Mesenchymal stem cell (in vitro differentiated cells and primary cell): ENCODE results near the gene ANO4.

Experiments
- DNase-seq: peaks from one replicate; pipeline ENCODE4 v3.0.0-alpha.2; 2013
- H2AFZ ChIP-seq: one replicate; pipeline ENCODE4 v1.6.1; 2013; ENCODE audit warnings: low read depth, mild to moderate bottlenecking, control low read depth, inconsistent platforms, low read length, moderate library complexity
- H2AK5ac ChIP-seq: 2 replicates; pipeline ENCODE4 v1.6.1; 2013; ENCODE audit warnings: low read length, moderate library complexity, mild to moderate bottlenecking, inconsistent platforms; ENCODE audit not compliant: severe bottlenecking
- H2BK120ac ChIP-seq: one replicate; pipeline ENCODE4 v1.6.1; 2013; ENCODE audit warnings: low read depth, mild to moderate bottlenecking, inconsistent platforms, low read length, moderate library complexity
- H2BK12ac ChIP-seq, 2 experiments: one replicate each; pipeline ENCODE4 v1.6.1; 2013; ENCODE audit warnings: inconsistent platforms in 2 of 2, low read length in 2 of 2, mild to moderate bottlenecking in 2 of 2, moderate library complexity in 2 of 2, control low read depth in 1 of 2
- H2BK15ac ChIP-seq: one replicate; pipeline ENCODE4 v1.6.1; 2013; ENCODE audit warnings: mild to moderate bottlenecking, low read depth, inconsistent platforms; ENCODE audit not compliant: poor library complexity, severe bottlenecking
- H2BK5ac ChIP-seq: 2 replicates; pipeline ENCODE4 v1.6.1; 2013; ENCODE audit warnings: low read depth, mild to moderate bottlenecking, low read length, control low read depth, inconsistent platforms; ENCODE audit not compliant: poor library complexity, severe bottlenecking
- H3K14ac ChIP-seq, 2 experiments: one replicate each; pipeline ENCODE4 v1.6.1; 2013; ENCODE audit warnings: inconsistent platforms in 2 of 2, low read length in 2 of 2, control low read depth in 1 of 2, mild to moderate bottlenecking in 1 of 2, moderate library complexity in 1 of 2
- H3K18ac ChIP-seq, 2 experiments: one replicate each; pipeline ENCODE4 v1.6.1; 2013; ENCODE audit warnings: inconsistent platforms in 2 of 2, low read length in 2 of 2, control low read depth in 1 of 2, low read depth in 1 of 2, mild to moderate bottlenecking in 1 of 2
- H3K23ac ChIP-seq, 2 experiments: one replicate each; pipeline ENCODE4 v1.6.1; 2013; ENCODE audit warnings: inconsistent platforms in 2 of 2, low read length in 2 of 2, mild to moderate bottlenecking in 2 of 2, moderate library complexity in 2 of 2, control low read depth in 1 of 2
- H3K27ac ChIP-seq: 2 replicates; pipeline ENCODE4 v1.5.1; 2013; ENCODE audit warnings: mild to moderate bottlenecking, moderate library complexity, low read length, control low read depth, inconsistent platforms; ENCODE audit not compliant: poor library complexity, severe bottlenecking
- H3K27me3 ChIP-seq, 2 experiments: 2 replicates each; pipeline versions ENCODE4 v1.6.1 to v1.7.0; 2013; ENCODE audit warnings: low read length in 2 of 2, mild to moderate bottlenecking in 2 of 2, moderate library complexity in 2 of 2, control low read depth in 1 of 2, inconsistent platforms in 1 of 2; ENCODE audit not compliant: control insufficient read depth in 1 of 2, insufficient read depth in 1 of 2
- H3K36me3 ChIP-seq, 2 experiments: 2 replicates each; pipeline versions ENCODE4 v1.6.1 to v1.7.0; 2013; ENCODE audit warnings: low read length in 2 of 2, control low read depth in 1 of 2, inconsistent platforms in 1 of 2, low read depth in 1 of 2, mild to moderate bottlenecking in 1 of 2; ENCODE audit not compliant: insufficient read depth in 2 of 2, control insufficient read depth in 1 of 2
- H3K4ac ChIP-seq, 2 experiments: one replicate each; pipeline ENCODE4 v1.6.1; 2013; ENCODE audit warnings: inconsistent platforms in 2 of 2, low read length in 2 of 2, mild to moderate bottlenecking in 2 of 2, moderate library complexity in 2 of 2, control low read depth in 1 of 2, low read depth in 1 of 2
- H3K4me1 ChIP-seq: 2 replicates; pipeline ENCODE4 v1.6.1; 2013; ENCODE audit warnings: low read depth, low read length, control low read depth; ENCODE audit not compliant: control insufficient read depth, insufficient read depth
- H3K4me2 ChIP-seq: 2 replicates; pipeline ENCODE4 v1.6.1; 2013; ENCODE audit warnings: low read length, mild to moderate bottlenecking, inconsistent platforms; ENCODE audit not compliant: poor library complexity, severe bottlenecking
- H3K4me3 ChIP-seq, 2 experiments: 2 replicates each; pipeline versions ENCODE4 v1.5.1 to v1.7.0; 2013; ENCODE audit warnings: low read length in 2 of 2, mild to moderate bottlenecking in 2 of 2, control low read depth in 1 of 2, low read depth in 1 of 2; ENCODE audit not compliant: insufficient read depth in 1 of 2
- H3K79me1 ChIP-seq: replicated peaks from 2 replicates; pipeline ENCODE4 v1.6.1; 2013; ENCODE audit warnings: mild to moderate bottlenecking, control low read depth, low read length, inconsistent platforms; ENCODE audit not compliant: poor library complexity, severe bottlenecking
- H3K9ac ChIP-seq: 2 replicates; pipeline ENCODE4 v1.7.0; 2013; ENCODE audit warnings: mild to moderate bottlenecking, low read length, moderate library complexity
- H3K9me3 ChIP-seq: 2 replicates; pipeline ENCODE4 v1.7.0; 2013; ENCODE audit warnings: mild to moderate bottlenecking, low read length; ENCODE audit not compliant: control insufficient read depth
- H4K8ac ChIP-seq: one replicate; pipeline ENCODE4 v1.6.1; 2013; ENCODE audit warnings: inconsistent platforms, mild to moderate bottlenecking, low read length, moderate library complexity
- H4K91ac ChIP-seq: one replicate; pipeline ENCODE4 v1.6.1; 2013; ENCODE audit warnings: mild to moderate bottlenecking, low read length, inconsistent platforms
- WGBS: methylation state at CpG from one replicate; pipeline ENCODE4 v1.1.7; 2013; ENCODE audit warnings: mixed read lengths; 5-methylcytosine and 5-hydroxymethylcytosine counted together

The ANO4 gene

DNA sequence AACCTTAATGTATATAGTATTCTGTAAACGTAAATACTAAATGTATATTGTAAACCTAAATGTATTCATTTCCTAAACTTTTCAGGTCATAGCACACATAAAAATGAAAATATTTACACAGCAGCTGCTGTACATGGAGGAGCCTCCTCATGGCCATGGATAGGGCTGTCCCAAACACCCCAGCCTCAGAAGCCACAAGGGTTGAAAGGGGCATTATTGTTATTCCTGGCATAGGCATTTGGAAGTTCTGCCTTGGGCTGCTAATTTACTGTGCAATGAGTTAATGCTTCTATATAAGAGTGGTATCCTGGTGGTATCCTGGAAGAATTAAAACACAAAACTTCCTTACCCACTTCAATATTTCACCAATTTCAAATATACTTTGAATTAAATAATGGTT, 256.1 kb downstream of the ANO4 start:
- H2AFZ ChIP-seq = no peak overlapping the region
- WGBS = no CpG with 5 or more reads among the region's 1 CpG
- no peaks in the 10 kb centered on the region for H3K79me1 ChIP-seq
- H4K91ac ChIP-seq = no peak overlapping the region
- no peaks in the 10 kb centered on the region for H3K4me1 ChIP-seq
- no peak overlapping the region for H3K4me3 ChIP-seq
- H3K9me3 ChIP-seq = no peaks in the 10 kb centered on the region
- H2BK15ac ChIP-seq = no peak overlapping the region
- H4K8ac ChIP-seq = no peak overlapping the region
- H2BK120ac ChIP-seq = no peak overlapping the region
- H3K27ac ChIP-seq = no peak overlapping the region
- no peaks in the 10 kb centered on the region for H3K27me3 ChIP-seq
- no peak overlapping the region for H3K14ac ChIP-seq
- H2BK5ac ChIP-seq = no peak overlapping the region
- no peak overlapping the region for H2AK5ac ChIP-seq
- H3K23ac ChIP-seq = no peak overlapping the region
- H3K4me2 ChIP-seq = no peak overlapping the region
- no peak overlapping the region for H3K4ac ChIP-seq
- H3K9ac ChIP-seq = no peak overlapping the region
- DNase-seq = no peak
- no peaks in the 10 kb centered on the region for H3K36me3 ChIP-seq
- no peak overlapping the region for H3K18ac ChIP-seq
- H2BK12ac ChIP-seq = no peak overlapping the region

DNA sequence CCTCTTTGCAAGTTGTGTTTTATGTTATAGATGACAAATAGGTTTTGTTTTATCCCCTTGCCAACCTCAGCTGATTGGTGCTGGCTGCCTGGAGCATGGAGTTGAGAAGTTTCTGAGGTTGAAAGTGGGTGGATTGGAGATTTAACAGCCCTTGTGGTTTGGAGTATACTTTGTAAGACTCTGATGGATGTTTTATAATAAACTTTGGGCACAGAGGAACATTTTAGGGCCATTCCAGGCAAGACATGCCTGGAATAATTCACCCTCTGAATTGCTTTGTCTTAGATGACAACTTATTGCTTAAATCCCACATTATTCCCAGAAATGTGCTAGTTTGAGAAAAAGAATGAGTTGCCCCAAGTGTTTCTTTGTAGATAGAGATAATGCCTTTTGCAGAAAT, 256.6 kb downstream of the ANO4 start:
- H2BK12ac ChIP-seq = no peak overlapping the region
- no peak overlapping the region for H4K8ac ChIP-seq
- no peak overlapping the region for H3K4ac ChIP-seq
- no peak overlapping the region for H4K91ac ChIP-seq
- H3K18ac ChIP-seq = no peak overlapping the region
- H3K4me3 ChIP-seq = no peak overlapping the region
- H2AFZ ChIP-seq = no peak overlapping the region
- no peak for DNase-seq
- no peak overlapping the region for H3K4me2 ChIP-seq
- H3K27ac ChIP-seq = no peak overlapping the region
- H3K79me1 ChIP-seq = no peaks in the 10 kb centered on the region
- H3K36me3 ChIP-seq = no peaks in the 10 kb centered on the region
- H3K14ac ChIP-seq = no peak overlapping the region
- H2BK5ac ChIP-seq = no peak overlapping the region
- H3K9me3 ChIP-seq = no peaks in the 10 kb centered on the region
- H3K27me3 ChIP-seq = no peaks in the 10 kb centered on the region
- no peak overlapping the region for H3K9ac ChIP-seq
- no peak overlapping the region for H2BK120ac ChIP-seq
- no peak overlapping the region for H2AK5ac ChIP-seq
- H2BK15ac ChIP-seq = no peak overlapping the region
- no peaks in the 10 kb centered on the region for H3K4me1 ChIP-seq
- no peak overlapping the region for H3K23ac ChIP-seq

DNA sequence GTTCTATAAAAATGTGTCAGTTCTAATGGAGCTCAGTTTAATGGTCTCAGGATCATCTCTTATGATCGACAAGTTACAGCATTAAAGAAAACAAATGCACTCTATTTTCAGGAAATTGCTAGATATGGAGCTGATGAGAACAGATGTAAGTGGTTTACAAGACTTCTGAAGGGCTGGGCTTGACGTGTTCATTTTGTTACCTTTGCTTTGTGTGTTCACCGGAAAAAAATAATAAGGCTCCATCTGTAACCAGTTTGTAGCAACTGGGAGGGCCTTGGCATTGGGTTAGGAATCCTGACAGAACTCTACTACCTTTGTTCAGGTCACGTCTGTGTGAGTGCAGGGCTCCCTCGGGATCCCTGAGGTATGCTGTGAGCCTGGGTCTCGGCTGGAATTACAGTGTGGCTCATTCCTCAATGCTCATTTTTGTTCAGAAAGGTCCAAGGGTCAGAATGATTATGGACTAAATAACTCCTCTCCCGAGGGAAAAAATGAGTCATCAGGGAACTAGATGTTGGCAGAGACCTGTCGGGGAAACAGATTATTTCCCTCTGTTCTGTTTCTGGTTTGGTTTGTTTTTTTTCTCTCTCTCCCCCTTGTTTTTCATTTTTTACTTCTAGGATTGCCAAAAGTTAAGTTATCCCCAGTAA, 257.4 kb downstream of the ANO4 start:
- DNase-seq = peak; percentile 87
- no peaks in the 10 kb centered on the region for H3K4me1 ChIP-seq
- peak overlapping the region; percentile 69 for H3K27ac ChIP-seq
- no peak overlapping the region for H2BK5ac ChIP-seq
- peak overlapping the region in 1 of 2 experiments; percentile 40 for H3K4me3 ChIP-seq
- H2AK5ac ChIP-seq = peak overlapping the region; percentile 56
- no peaks in the 10 kb centered on the region for H3K27me3 ChIP-seq
- H4K91ac ChIP-seq = no peak overlapping the region
- H3K79me1 ChIP-seq = no peaks in the 10 kb centered on the region
- no peak overlapping the region for H4K8ac ChIP-seq
- H2BK15ac ChIP-seq = no peak overlapping the region
- H2BK120ac ChIP-seq = no peak overlapping the region
- no peak overlapping the region for H2AFZ ChIP-seq
- no peaks in the 10 kb centered on the region for H3K9me3 ChIP-seq
- H3K36me3 ChIP-seq = no peaks in the 10 kb centered on the region
- H3K4me2 ChIP-seq = no peak overlapping the region
- no peak overlapping the region for H3K14ac ChIP-seq
- H3K9ac ChIP-seq = peak overlapping the region; percentile 48
- 8% methylated on average over 7 of the region's 8 CpGs for WGBS
- H3K4ac ChIP-seq = no peak overlapping the region
- H2BK12ac ChIP-seq = no peak overlapping the region
- H3K23ac ChIP-seq = no peak overlapping the region
- no peak overlapping the region for H3K18ac ChIP-seq

DNA sequence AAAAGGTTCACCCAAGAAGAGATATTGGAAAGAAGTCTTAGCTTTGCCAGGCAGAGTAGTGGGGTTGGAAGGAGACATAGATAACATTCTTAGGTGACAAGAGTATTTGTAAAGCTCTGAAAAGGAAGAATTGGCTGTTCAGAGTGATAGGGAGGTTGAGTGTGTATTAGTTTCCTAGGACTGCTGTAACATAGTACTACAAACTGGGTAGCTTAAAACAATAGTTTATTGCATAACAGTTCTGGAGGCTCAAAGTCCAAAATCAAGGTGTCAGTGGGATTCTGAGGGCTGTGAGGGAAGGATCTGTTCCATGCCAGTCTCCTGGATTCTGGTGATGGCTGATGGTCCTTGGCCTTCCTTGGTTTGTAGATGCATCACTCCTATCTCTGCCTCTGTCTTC, 258.6 kb downstream of the ANO4 start:
- Histone ChIP-seq H3K18ac (no peak overlapping the region), H3K4ac (no peak overlapping the region), H3K9me3 (no peaks in the 10 kb centered on the region), H3K4me1 (no peaks in the 10 kb centered on the region), H3K9ac (no peak overlapping the region), H4K91ac (no peak overlapping the region), H3K36me3 (no peaks in the 10 kb centered on the region), H3K79me1 (no peaks in the 10 kb centered on the region), H3K4me3 (no peak overlapping the region), H2BK5ac (no peak overlapping the region), H2BK120ac (no peak overlapping the region), H3K14ac (no peak overlapping the region), H3K4me2 (no peak overlapping the region), H2AK5ac (peak overlapping the region; percentile 83), H3K27me3 (no peaks in the 10 kb centered on the region), H2BK15ac (no peak overlapping the region), H2BK12ac (no peak overlapping the region), H3K23ac (no peak overlapping the region), H4K8ac (no peak overlapping the region), H3K27ac (no peak overlapping the region), H2AFZ (no peak overlapping the region)
- no peak for DNase-seq
